HepG2 (cell line): ENCODE data around the gene PGC. TPM values are rescaled to one million over a fixed set of nuclear protein-coding genes. Genes with fewer than 3 reads are reported as not detected.

ENCODE experiments used
- ATF4 ChIP-seq, 2 experiments: fragments of 450-650 bp in 1 of 2; sonication (generic) in 1 of 2; formaldehyde crosslinking; IDR thresholded peaks; 2 replicates each; pipeline versions ENCODE4 v1.5.0 to v1.8.0; 2020 to 2022; ENCODE audit warnings: mild to moderate bottlenecking in 1 of 2, missing genetic modification reagents in 1 of 2
- BRF2 ChIP-seq: sonication (generic); formaldehyde crosslinking; IDR thresholded peaks from 2 replicates; pipeline ENCODE4 v1.8.1; 2022; ENCODE audit warnings: mild to moderate bottlenecking, missing genetic modification reagents
- CBFB ChIP-seq: sonication (generic); formaldehyde crosslinking; IDR thresholded peaks from 2 replicates; pipeline ENCODE4 v1.4.0; 2020; ENCODE audit warnings: missing genetic modification reagents
- CENPT ChIP-seq: sonication (generic); formaldehyde crosslinking; IDR thresholded peaks from 2 replicates; pipeline ENCODE4 v1.8.0; 2022; ENCODE audit warnings: low read depth, mild to moderate bottlenecking, moderate library complexity, missing genetic modification reagents
- FOSL1 ChIP-seq: sonication (generic); formaldehyde crosslinking; IDR thresholded peaks from 2 replicates; pipeline ENCODE4 v1.9.0; 2021; ENCODE audit warnings: missing genetic modification reagents, borderline replicate concordance
- HHEX ChIP-seq: IDR thresholded peaks from 2 replicates; pipeline ENCODE4 v1.6.1; 2016; ENCODE audit warnings: control low read depth
- HOXA5 ChIP-seq: sonication (generic); formaldehyde crosslinking; IDR thresholded peaks from 2 replicates; pipeline ENCODE4 v1.4.0; 2020; ENCODE audit warnings: missing genetic modification reagents
- IRF9 ChIP-seq: sonication (generic); formaldehyde crosslinking; IDR thresholded peaks from 2 replicates; pipeline ENCODE4 v1.8.0; 2022; ENCODE audit warnings: missing genetic modification reagents, mild to moderate bottlenecking, borderline replicate concordance
- MTF1 ChIP-seq: sonication (generic); formaldehyde crosslinking; IDR thresholded peaks from 2 replicates; pipeline ENCODE4 v1.5.0; 2020; ENCODE audit warnings: missing genetic modification reagents
- NR2F2 ChIP-seq: IDR thresholded peaks from 2 replicates; pipeline ENCODE4 v1.6.1; 2012; ENCODE audit warnings: low read depth, inconsistent platforms, borderline replicate concordance
- NR2F6 ChIP-seq, 2 experiments: IDR thresholded peaks; 2 replicates each; pipeline ENCODE4 v1.6.1; 2016; ENCODE audit warnings: antibody characterized with exemption in 1 of 2, mild to moderate bottlenecking in 1 of 2
- PAX8 ChIP-seq: sonication (generic); formaldehyde crosslinking; IDR thresholded peaks from 2 replicates; pipeline ENCODE4 v1.8.0; 2022; ENCODE audit warnings: mild to moderate bottlenecking, missing genetic modification reagents, borderline replicate concordance
- SOX6 ChIP-seq, 2 experiments: fragments of 450-650 bp in 1 of 2; sonication (generic) in 1 of 2; formaldehyde crosslinking in 1 of 2; IDR thresholded peaks; 2 replicates each; pipeline versions ENCODE4 v1.4.0 to v1.6.1; 2017 to 2020; ENCODE audit warnings: antibody characterized with exemption in 1 of 2, mild to moderate bottlenecking in 1 of 2, missing genetic modification reagents in 1 of 2
- THAP7 ChIP-seq: sonication (generic); formaldehyde crosslinking; IDR thresholded peaks from 2 replicates; pipeline ENCODE4 v1.8.1; 2023; ENCODE audit warnings: mild to moderate bottlenecking, missing genetic modification reagents
- TOPORS ChIP-seq: sonication (generic); formaldehyde crosslinking; IDR thresholded peaks from 2 replicates; pipeline ENCODE4 v1.8.0; 2023; ENCODE audit warnings: mild to moderate bottlenecking, missing genetic modification reagents
- TRIM24 ChIP-seq: sonication (generic); formaldehyde crosslinking; IDR thresholded peaks from 2 replicates; pipeline ENCODE4 v1.8.0; 2022; ENCODE audit warnings: mild to moderate bottlenecking, missing genetic modification reagents
- ZNF280B ChIP-seq: sonication (generic); formaldehyde crosslinking; IDR thresholded peaks from 2 replicates; pipeline ENCODE4 v1.5.0; 2020; ENCODE audit warnings: missing genetic modification reagents, mild to moderate bottlenecking, borderline replicate concordance
- ZNF607 ChIP-seq: sonication (generic); formaldehyde crosslinking; IDR thresholded peaks from 2 replicates; pipeline ENCODE4 v1.5.1; 2020; ENCODE audit warnings: missing genetic modification reagents, mild to moderate bottlenecking, borderline replicate concordance
- ZNF879 ChIP-seq: sonication (generic); formaldehyde crosslinking; IDR thresholded peaks from 2 replicates; pipeline ENCODE4 v1.8.1; 2023; ENCODE audit warnings: missing genetic modification reagents
- ZSCAN9 ChIP-seq: IDR thresholded peaks from 2 replicates; pipeline ENCODE4 v1.6.1; 2016; ENCODE audit warnings: borderline replicate concordance
- ZXDC ChIP-seq: sonication (generic); formaldehyde crosslinking; IDR thresholded peaks from 2 replicates; pipeline ENCODE4 v1.5.0; 2020; ENCODE audit warnings: mild to moderate bottlenecking, missing genetic modification reagents
- polyA plus RNA-seq, 8 experiments: library from polyadenylated mRNA; depleted of rRNA in 3 of 8; stranded (reverse) in 7 of 8; unstranded in 1 of 8; fragments of >200 nt; fragmentation: Illumina TruSeq in 4 of 8; extraction: Trizol in 4 of 8; gene quantifications; 2 replicates each; pipeline versions ENCODE4 v1.2.1 to v1.2.3, GENCODE V29; 2011 to 2016; ENCODE audit warnings: low read depth in 4 of 8, missing spikeins in 1 of 8, mixed read lengths in 1 of 8; ENCODE audit not compliant: insufficient read depth in 1 of 8
- total RNA-seq, 5 experiments: library from RNA; depleted of rRNA; stranded (reverse); fragments of >200 nt; fragmentation: Illumina TruSeq; extraction: Trizol; gene quantifications; 2 replicates each; pipeline ENCODE4 v1.2.3, GENCODE V29; 2016; ENCODE audit warnings: low read depth in 1 of 5

PGC gene
- total and polyA plus RNA-seq, 2 of the 13 experiments (the other 11 are each of a cell fraction or from before 2014, with no cell fraction given): 426 to 502 TPM

GRCh38 chr6:41787219-41787917, 40.2 kb upstream of the PGC start, which contains the start of gene TOMM6 (continued):
- peak; percentile 83; the same call in 1 of the 2 replicates for TF ChIP-seq THAP7 (CRISPR knock-in tag)
- TF ChIP-seq CENPT: peak; percentile 72; the same call in 1 of the 2 replicates
- no peak for TF ChIP-seq ZXDC
- no peak for TF ChIP-seq ZNF879
- peak; percentile 93; the same call in 1 of the 2 replicates for TF ChIP-seq CBFB (CRISPR knock-in tag)
- no peak for TF ChIP-seq SOX6 (IDR thresholded peaks at IDR 0.05)
- peak; percentile 73 for TF ChIP-seq SOX6 (CRISPR knock-in tag; IDR thresholded peaks at IDR 0.05)
- no peak for TF ChIP-seq FOSL1
- TF ChIP-seq TOPORS: peak; percentile 82
- TF ChIP-seq ZNF280B (CRISPR knock-in tag): peak; percentile 93; the same call in 1 of the 2 replicates
- peak; percentile 80 for TF ChIP-seq BRF2 (CRISPR knock-in tag)
- TF ChIP-seq ATF4 (CRISPR knock-in tag; IDR thresholded peaks at IDR 0.05): no peak
- peak; percentile 51; the same call in 1 of the 2 replicates for TF ChIP-seq NR2F2
- 0 out of 2 replicates have a peak, but pooled peaks have one; percentile 74 for TF ChIP-seq MTF1
- no peak for TF ChIP-seq PAX8 (CRISPR knock-in tag)
- TF ChIP-seq NR2F6 (IDR thresholded peaks at IDR 0.05): no peak
- peak; percentile 63; the same call in 1 of the 2 replicates for TF ChIP-seq NR2F6 (CRISPR knock-in tag; IDR thresholded peaks at IDR 0.05)
- no peak; the same call in 1 of the 2 replicates for TF ChIP-seq IRF9 (CRISPR knock-in tag)
- peak; percentile 55; the same call in 1 of the 2 replicates for TF ChIP-seq ZSCAN9 (CRISPR knock-in tag)
- peak; percentile 96 for TF ChIP-seq ZNF607 (CRISPR knock-in tag)
- TF ChIP-seq HHEX: no peak
- TF ChIP-seq TRIM24 (CRISPR knock-in tag): no peak
- peak; percentile 90; the same call in 1 of the 2 replicates for TF ChIP-seq HOXA5 (CRISPR knock-in tag)
